HEK293 (cell line): Measurements from ENCODE around the gene MEG3.

Experiments
- CTCF ChIA-PET: fragments of 350-600 bp; formaldehyde crosslinking; extraction: SDS; loops from one replicate; lab custom pipeline; 2021; ENCODE audit warnings: antibody characterized with exemption; lab: Yijun Ruan, JAX
- POLR2A ChIA-PET: fragments of 300-600 bp; formaldehyde crosslinking; extraction: SDS; loops from one replicate; lab custom pipeline; 2020; ENCODE audit warnings: antibody characterized with exemption, inconsistent platforms; lab: Yijun Ruan, JAX
- H3K27ac ChIP-seq: fragments of 200-500 bp; sonication (Bioruptor generic); 2 replicates; pipeline ENCODE4 v1.5.1; 2014; ENCODE audit warnings: low read depth, low read length, control low read depth, inconsistent platforms; ENCODE audit errors: extremely low read depth
- H3K36me3 ChIP-seq, 2 experiments: fragments of 200-500 bp in 1 of 2; sonication (Bioruptor generic) in 1 of 2; 1 replicate in 1 of 2; 2 replicates in 1 of 2; pipeline ENCODE4 v1.5.1; 2014 to 2017; ENCODE audit warnings: inconsistent platforms in 2 of 2, low read length in 2 of 2; ENCODE audit not compliant: control insufficient read depth in 2 of 2, insufficient read depth in 1 of 2
- H3K4me1 ChIP-seq: fragments of 200-500 bp; sonication (Bioruptor generic); 2 replicates; pipeline ENCODE4 v1.5.1; 2014; ENCODE audit warnings: mild to moderate bottlenecking, low read length, inconsistent platforms; ENCODE audit not compliant: control insufficient read depth, insufficient read depth
- H3K4me3 ChIP-seq: 2 replicates; pipeline ENCODE4 v1.5.1; 2011; ENCODE audit warnings: low read depth, mild to moderate bottlenecking, control low read depth, low read length, moderate library complexity
- H3K9me3 ChIP-seq: fragments of 200-500 bp; sonication (Bioruptor generic); 2 replicates; pipeline ENCODE4 v1.5.1; 2014; ENCODE audit warnings: low read depth, low read length, inconsistent platforms; ENCODE audit not compliant: control insufficient read depth, insufficient read depth
- GLIS1 ChIP-seq: fragments of 450-650 bp; formaldehyde crosslinking; IDR thresholded peaks from 2 replicates; pipeline ENCODE4 v1.5.1; 2016; ENCODE audit warnings: missing biosample characterization, missing genetic modification characterization
- GLIS2 ChIP-seq: fragments of 450-650 bp; formaldehyde crosslinking; IDR thresholded peaks from 2 replicates; pipeline ENCODE4 v1.5.1; 2016; ENCODE audit warnings: missing biosample characterization, missing genetic modification characterization
- HOXA7 ChIP-seq: sonication (generic); formaldehyde crosslinking; IDR thresholded peaks from 2 replicates; pipeline ENCODE4 v1.8.1; 2022; ENCODE audit warnings: missing genetic modification reagents, borderline replicate concordance
- KLF9 ChIP-seq: fragments of 450-650 bp; formaldehyde crosslinking; IDR thresholded peaks from 2 replicates; pipeline ENCODE4 v1.5.1; 2016; ENCODE audit warnings: missing biosample characterization, missing genetic modification characterization, low read depth
- MZF1 ChIP-seq: fragments of 450-650 bp; formaldehyde crosslinking; IDR thresholded peaks from 2 replicates; pipeline ENCODE4 v1.5.1; 2017; ENCODE audit warnings: missing biosample characterization, missing genetic modification characterization, borderline replicate concordance
- SCRT2 ChIP-seq: fragments of 450-650 bp; formaldehyde crosslinking; IDR thresholded peaks from 2 replicates; pipeline ENCODE4 v1.5.1; 2016; ENCODE audit warnings: missing biosample characterization, missing genetic modification characterization
- WT1 ChIP-seq: fragments of 450-650 bp; formaldehyde crosslinking; IDR thresholded peaks from 2 replicates; pipeline ENCODE4 v1.5.1; 2016; ENCODE audit warnings: missing biosample characterization, missing genetic modification characterization
- ZBTB20 ChIP-seq: fragments of 450-650 bp; formaldehyde crosslinking; IDR thresholded peaks from 2 replicates; pipeline ENCODE4 v1.5.1; 2016; ENCODE audit warnings: missing biosample characterization, missing genetic modification characterization
- ZBTB7A ChIP-seq: fragments of 450-650 bp; formaldehyde crosslinking; IDR thresholded peaks from 2 replicates; pipeline ENCODE4 v1.5.1; 2016; ENCODE audit warnings: low read depth, missing biosample characterization, missing genetic modification characterization
- ZFP69B ChIP-seq: fragments of 450-650 bp; formaldehyde crosslinking; IDR thresholded peaks from 2 replicates; pipeline ENCODE4 v1.5.1; 2016; ENCODE audit warnings: missing biosample characterization, missing genetic modification characterization
- ZNF114 ChIP-seq: fragments of 450-650 bp; formaldehyde crosslinking; IDR thresholded peaks from 2 replicates; pipeline ENCODE4 v1.5.0; 2017; ENCODE audit warnings: missing biosample characterization, missing genetic modification characterization
- ZNF148 ChIP-seq: fragments of 450-650 bp; formaldehyde crosslinking; IDR thresholded peaks from 2 replicates; pipeline ENCODE4 v1.5.0; 2017; ENCODE audit warnings: missing biosample characterization, missing genetic modification characterization, borderline replicate concordance
- ZNF174 ChIP-seq: fragments of 450-650 bp; formaldehyde crosslinking; IDR thresholded peaks from 2 replicates; pipeline ENCODE4 v1.5.0; 2017; ENCODE audit warnings: missing biosample characterization, mild to moderate bottlenecking, missing genetic modification characterization
- ZNF48 ChIP-seq: fragments of 450-650 bp; formaldehyde crosslinking; IDR thresholded peaks from 2 replicates; pipeline ENCODE4 v1.5.1; 2016; ENCODE audit warnings: missing biosample characterization, missing genetic modification characterization
- ZNF529 ChIP-seq: fragments of 450-650 bp; formaldehyde crosslinking; IDR thresholded peaks from 2 replicates; pipeline ENCODE4 v1.5.1; 2017; ENCODE audit warnings: missing genetic modification characterization, missing biosample characterization; ENCODE audit not compliant: insufficient replicate concordance
- ZNF555 ChIP-seq: fragments of 450-650 bp; formaldehyde crosslinking; conservative IDR thresholded peaks from 2 replicates; pipeline ENCODE4 v1.5.1; 2017; ENCODE audit warnings: missing biosample characterization, mild to moderate bottlenecking, missing genetic modification characterization, inconsistent platforms
- ZNF561 ChIP-seq: fragments of 450-650 bp; IDR thresholded peaks from 2 replicates; pipeline ENCODE4 v1.5.1; 2018; ENCODE audit warnings: missing biosample characterization, missing genetic modification characterization, borderline replicate concordance
- ZNF624 ChIP-seq: fragments of 450-650 bp; formaldehyde crosslinking; IDR thresholded peaks from 2 replicates; pipeline ENCODE4 v1.5.1; 2017; ENCODE audit warnings: missing biosample characterization, missing genetic modification characterization
- ZNF664 ChIP-seq: fragments of 450-650 bp; formaldehyde crosslinking; IDR thresholded peaks from 2 replicates; pipeline ENCODE4 v1.5.1; 2016; ENCODE audit warnings: missing biosample characterization, missing genetic modification characterization
- ZNF747 ChIP-seq: fragments of 450-650 bp; formaldehyde crosslinking; IDR thresholded peaks from 2 replicates; pipeline ENCODE4 v1.5.1; 2016; ENCODE audit warnings: missing biosample characterization, missing genetic modification characterization
- ZNF830 ChIP-seq: fragments of 450-650 bp; IDR thresholded peaks from 2 replicates; pipeline ENCODE4 v1.5.0; 2018; ENCODE audit warnings: missing biosample characterization, missing genetic modification characterization, low read depth, mild to moderate bottlenecking, moderate library complexity
- TF ChIP-seq, protein P1 (sequence below): IDR thresholded peaks from 2 replicates; pipeline ENCODE4 v1.6.1; 2011; ENCODE audit warnings: mild to moderate bottlenecking, low read depth, low read length, borderline replicate concordance
- TF ChIP-seq, protein P2 (sequence below): fragments of 450-650 bp; formaldehyde crosslinking; IDR thresholded peaks from 2 replicates; pipeline ENCODE4 v1.5.1; 2016; ENCODE audit warnings: missing biosample characterization, missing genetic modification characterization, borderline replicate concordance

Gene MEG3

GRCh38 chr14:100891501-100892445 lies 65.9 kb downstream of the MEG3 start:
- H3K4me3 ChIP-seq: no peak overlapping the region
- H3K9me3 ChIP-seq: no peaks in the 10 kb centered on the region
- POLR2A ChIA-PET: no interaction called here
- H3K27ac ChIP-seq: no peak overlapping the region
- CTCF ChIA-PET: no interaction called here
- no peaks in the 10 kb centered on the region for H3K36me3 ChIP-seq
- TF ChIP-seq ZBTB7A (no peak), KLF9 (no peak), ZNF747 (tag by site-specific recombination) (no peak), GLIS1 (tag by site-specific recombination) (no peak), HOXA7 (CRISPR knock-in tag) (no peak), ZNF114 (tag by site-specific recombination) (no peak), MZF1 (tag by site-specific recombination) (no peak)
- TF ChIP-seq, protein P1, sequence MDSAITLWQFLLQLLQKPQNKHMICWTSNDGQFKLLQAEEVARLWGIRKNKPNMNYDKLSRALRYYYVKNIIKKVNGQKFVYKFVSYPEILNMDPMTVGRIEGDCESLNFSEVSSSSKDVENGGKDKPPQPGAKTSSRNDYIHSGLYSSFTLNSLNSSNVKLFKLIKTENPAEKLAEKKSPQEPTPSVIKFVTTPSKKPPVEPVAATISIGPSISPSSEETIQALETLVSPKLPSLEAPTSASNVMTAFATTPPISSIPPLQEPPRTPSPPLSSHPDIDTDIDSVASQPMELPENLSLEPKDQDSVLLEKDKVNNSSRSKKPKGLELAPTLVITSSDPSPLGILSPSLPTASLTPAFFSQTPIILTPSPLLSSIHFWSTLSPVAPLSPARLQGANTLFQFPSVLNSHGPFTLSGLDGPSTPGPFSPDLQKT: no peak
- H3K4me1 ChIP-seq: peaks cover 16% of the 10 kb centered on the region

DNA sequence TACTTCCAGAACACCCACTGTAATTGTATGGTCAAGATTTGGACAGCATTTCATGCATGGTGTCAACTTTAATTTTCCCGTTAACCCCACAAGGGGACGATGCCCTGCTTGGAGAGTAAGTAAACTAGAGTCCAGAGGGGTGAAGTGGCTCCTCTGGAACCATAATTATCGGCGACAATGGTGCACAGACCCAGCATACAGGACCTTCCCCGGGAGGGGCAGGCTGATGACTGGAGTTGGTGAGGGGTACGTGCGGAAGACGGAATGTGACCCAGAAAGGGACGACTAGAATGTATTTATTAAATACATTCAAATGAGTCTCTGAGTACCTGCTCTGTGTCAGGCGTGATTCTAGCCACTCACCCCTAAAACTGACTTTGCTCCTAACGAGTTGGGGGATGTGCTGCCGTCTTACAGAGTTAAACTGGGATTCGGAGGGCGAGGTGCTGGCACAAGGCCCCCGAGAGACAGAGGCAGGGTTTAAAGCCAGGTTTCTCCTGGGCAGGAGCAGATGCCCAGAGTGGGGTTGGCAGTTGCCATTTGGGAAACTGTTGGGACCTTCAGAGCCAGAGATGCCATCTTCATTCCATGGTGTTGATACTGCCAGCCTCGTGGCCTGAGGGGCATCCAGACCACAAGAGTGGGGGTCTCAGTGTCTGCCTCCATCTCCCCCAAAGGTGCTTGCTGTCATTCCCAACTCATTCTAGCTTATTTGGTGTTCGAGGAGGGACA lies 66.7 kb downstream of the MEG3 start:
- POLR2A ChIA-PET: no interaction called here

More for the DNA sequence above, 66.7 kb downstream of the MEG3 start:
- Histone ChIP-seq H3K4me1 (peaks cover 11% of the 10 kb centered on the region), H3K27ac (no peak overlapping the region), H3K36me3 (no peaks in the 10 kb centered on the region), H3K4me3 (no peak overlapping the region), H3K9me3 (no peaks in the 10 kb centered on the region)
- CTCF ChIA-PET: no interaction called here
- TF ChIP-seq SCRT2 (tag by site-specific recombination) (no peak), ZBTB20 (tag by site-specific recombination) (no peak), WT1 (tag by site-specific recombination) (no peak), ZNF830 (tag by site-specific recombination) (no peak), ZNF148 (tag by site-specific recombination) (no peak), ZNF561 (tag by site-specific recombination) (no peak), GLIS2 (no peak), ZNF555 (tag by site-specific recombination) (no peak), ZNF624 (tag by site-specific recombination) (no peak), ZNF174 (tag by site-specific recombination) (no peak), ZNF48 (tag by site-specific recombination) (no peak), ZNF529 (tag by site-specific recombination) (no peak), ZFP69B (tag by site-specific recombination) (no peak), ZNF664 (tag by site-specific recombination) (no peak)
- TF ChIP-seq, protein P2, sequence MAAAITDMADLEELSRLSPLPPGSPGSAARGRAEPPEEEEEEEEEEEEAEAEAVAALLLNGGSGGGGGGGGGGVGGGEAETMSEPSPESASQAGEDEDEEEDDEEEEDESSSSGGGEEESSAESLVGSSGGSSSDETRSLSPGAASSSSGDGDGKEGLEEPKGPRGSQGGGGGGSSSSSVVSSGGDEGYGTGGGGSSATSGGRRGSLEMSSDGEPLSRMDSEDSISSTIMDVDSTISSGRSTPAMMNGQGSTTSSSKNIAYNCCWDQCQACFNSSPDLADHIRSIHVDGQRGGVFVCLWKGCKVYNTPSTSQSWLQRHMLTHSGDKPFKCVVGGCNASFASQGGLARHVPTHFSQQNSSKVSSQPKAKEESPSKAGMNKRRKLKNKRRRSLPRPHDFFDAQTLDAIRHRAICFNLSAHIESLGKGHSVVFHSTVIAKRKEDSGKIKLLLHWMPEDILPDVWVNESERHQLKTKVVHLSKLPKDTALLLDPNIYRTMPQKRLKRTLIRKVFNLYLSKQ (tag by site-specific recombination): no peak
